Measurements from ENCODE around the gene OBP2B. TPM values are rescaled to one million over a fixed set of nuclear protein-coding genes. Genes with fewer than 3 reads are reported as not detected.

OBP2B gene
- polyA plus RNA-seq, 1 donor (not counting 4 experiments of a cell fraction or from before 2014, with no cell fraction given) = not detected

- peaks cover 12% of the 10 kb centered on the region for H3K27me3 ChIP-seq (ENCODE audit: control insufficient read depth, extremely low read depth, insufficient read depth, low read length)
- H3K36me3 ChIP-seq (ENCODE audit: control insufficient read depth in 2 of 2, extremely low read depth in 1 of 2, insufficient read depth in 2 of 2, low read length in 2 of 2) = no peaks in the 10 kb centered on the region
- DNase-seq (ENCODE audit: low read depth, low spot score) = no peak
- no peak overlapping the region for H2AFZ ChIP-seq (ENCODE audit: control insufficient read depth, low read length)
- no peak overlapping the region for H3K27ac ChIP-seq (ENCODE audit: control insufficient read depth, insufficient read depth, low read length)
- no peak overlapping the region for H3K4me3 ChIP-seq (ENCODE audit: control insufficient read depth in 2 of 3, extremely low read depth in 1 of 3, insufficient read depth in 2 of 3, low read depth in 1 of 3, low read length in 3 of 3)
- no peaks in the 10 kb centered on the region for H3K4me1 ChIP-seq (ENCODE audit: control insufficient read depth, extremely low read depth, insufficient read depth, low read length)
- H3K4me2 ChIP-seq (ENCODE audit: control insufficient read depth, extremely low read depth, insufficient read depth, low read depth, low read length) = no peak overlapping the region
- no peaks in the 10 kb centered on the region for H4K20me1 ChIP-seq (ENCODE audit: control insufficient read depth, extremely low read depth, insufficient read depth, low read length)
- H3K9ac ChIP-seq (ENCODE audit: control insufficient read depth, extremely low read depth, insufficient read depth, low read length) = no peak overlapping the region
- dilution Hi-C loops (cut with MboI; ENCODE audit: extremely low pct_ligation_motif_present, low sequenced_read_pairs) = no loop called here
- FAIRE-seq = no peak
- TF ChIP-seq EZH2 (IDR thresholded peaks at IDR 0.05; ENCODE audit: low read length) (no peak), CTCF (optimal IDR thresholded peaks at IDR 0.05 in 1 of 3, IDR thresholded peaks at IDR 0.05 in 1 of 3, conservative IDR thresholded peaks at IDR 0.05 in 1 of 3; ENCODE audit: extremely low read depth in 1 of 3, insufficient read depth in 2 of 3, low read length in 3 of 3) (no peak)
- peaks cover 2% of the 10 kb centered on the region for H3K9me3 ChIP-seq (ENCODE audit: control insufficient read depth, low read depth, low read length)
- H3K9me1 ChIP-seq (ENCODE audit: control insufficient read depth, extremely low read depth, insufficient read depth, low read length) = no peaks in the 10 kb centered on the region
- H3K79me2 ChIP-seq (ENCODE audit: control insufficient read depth, insufficient read depth, low read length) = no peaks in the 10 kb centered on the region
Measured at GRCh38 chr9:133191989-133192388, 17.1 kb downstream of the OBP2B start.

GRCh38 chr9:133189826-133190225 is 19.2 kb downstream of the OBP2B start:
- dilution Hi-C loops (cut with MboI; ENCODE audit: extremely low pct_ligation_motif_present, low sequenced_read_pairs) = no loop called here
- H3K36me3 ChIP-seq (ENCODE audit: control insufficient read depth in 2 of 2, extremely low read depth in 1 of 2, insufficient read depth in 2 of 2, low read length in 2 of 2) = no peaks in the 10 kb centered on the region
- no peak overlapping the region for H3K4me2 ChIP-seq (ENCODE audit: control insufficient read depth, extremely low read depth, insufficient read depth, low read depth, low read length)
- no peaks in the 10 kb centered on the region for H3K79me2 ChIP-seq (ENCODE audit: control insufficient read depth, insufficient read depth, low read length)
- H3K9me1 ChIP-seq (ENCODE audit: control insufficient read depth, extremely low read depth, insufficient read depth, low read length) = no peaks in the 10 kb centered on the region
- H3K4me1 ChIP-seq (ENCODE audit: control insufficient read depth, extremely low read depth, insufficient read depth, low read length) = no peaks in the 10 kb centered on the region
- no peaks in the 10 kb centered on the region for H4K20me1 ChIP-seq (ENCODE audit: control insufficient read depth, extremely low read depth, insufficient read depth, low read length)
- DNase-seq (ENCODE audit: low read depth, low spot score) (no peak), FAIRE-seq (no peak)
- no peak overlapping the region for H2AFZ ChIP-seq (ENCODE audit: control insufficient read depth, low read length)
- no peak overlapping the region for H3K27ac ChIP-seq (ENCODE audit: control insufficient read depth, insufficient read depth, low read length)
- H3K27me3 ChIP-seq (ENCODE audit: control insufficient read depth, extremely low read depth, insufficient read depth, low read length) = peaks cover 12% of the 10 kb centered on the region
- H3K4me3 ChIP-seq (ENCODE audit: control insufficient read depth in 2 of 3, extremely low read depth in 1 of 3, insufficient read depth in 2 of 3, low read depth in 1 of 3, low read length in 3 of 3) = no peak overlapping the region
- no peaks in the 10 kb centered on the region for H3K9me3 ChIP-seq (ENCODE audit: control insufficient read depth, low read depth, low read length)
- H3K9ac ChIP-seq (ENCODE audit: control insufficient read depth, extremely low read depth, insufficient read depth, low read length) = no peak overlapping the region
- TF ChIP-seq CTCF (optimal IDR thresholded peaks at IDR 0.05 in 1 of 3, IDR thresholded peaks at IDR 0.05 in 1 of 3, conservative IDR thresholded peaks at IDR 0.05 in 1 of 3; ENCODE audit: extremely low read depth in 1 of 3, insufficient read depth in 2 of 3, low read length in 3 of 3) = no peak
- no peak for TF ChIP-seq EZH2 (IDR thresholded peaks at IDR 0.05; ENCODE audit: low read length)
